ENCODE measurements around the gene ATP9B. TPM values are rescaled to one million over a fixed set of nuclear protein-coding genes. Genes with fewer than 3 reads are reported as not detected.

ATP9B gene
- total RNA-seq, 1 donor from 2014 or later, result 48.6 TPM

DNA sequence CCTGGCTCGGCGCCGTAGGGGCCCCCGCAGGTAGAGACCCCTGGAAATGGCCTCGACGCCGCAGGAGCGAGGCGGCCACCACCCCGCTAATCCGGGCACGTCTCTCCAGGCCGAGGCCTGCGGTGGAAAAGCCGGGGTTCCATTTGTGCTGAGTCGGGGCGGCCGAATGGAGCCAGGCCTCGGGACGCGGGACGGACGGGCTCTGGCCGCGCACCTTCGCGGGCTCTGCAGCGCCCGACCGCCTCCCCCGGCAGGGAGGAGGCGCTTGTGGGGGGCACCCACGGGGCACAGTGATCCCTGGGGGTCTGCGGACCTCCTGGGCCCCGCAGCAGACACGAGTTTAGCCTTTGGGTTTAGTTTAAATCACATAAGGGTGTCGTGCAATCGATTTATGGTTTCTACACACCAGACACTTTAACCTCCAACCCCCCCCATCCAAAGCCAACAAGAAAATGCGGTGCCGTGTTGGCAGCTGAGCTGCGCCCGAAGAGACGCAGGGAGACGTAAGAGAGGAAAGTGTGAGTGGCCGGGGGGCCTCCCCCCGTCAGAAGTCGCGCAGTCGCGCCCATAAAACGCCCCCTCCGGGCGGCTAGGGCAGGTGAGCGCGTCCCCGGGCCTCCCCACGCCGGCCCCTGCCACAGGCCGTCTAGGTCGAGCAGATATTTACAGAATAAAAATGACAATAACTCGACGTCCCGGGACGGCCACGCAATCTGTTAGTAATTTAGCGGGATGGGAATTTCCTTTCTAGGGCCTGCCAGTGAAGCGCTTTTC, 325.5 kb downstream of the ATP9B start:
- peak; percentile 15 to 26 for ATAC-seq
- H3K27me3 ChIP-seq (ENCODE audit: low read depth), result peaks cover 14% of the 10 kb centered on the region

GRCh38 chr18:79395308-79395640, 326.1 kb downstream of the ATP9B start:
- intact Hi-C loops (cut with DNase I), result no loop called here

More for the DNA sequence above, 325.5 kb downstream of the ATP9B start:
- Histone ChIP-seq H3K4me1 (peaks cover 33% of the 10 kb centered on the region), H3K9me3 (no peaks in the 10 kb centered on the region), H3K27ac (peak overlapping the region; percentile 91), H3K36me3 (no peaks in the 10 kb centered on the region), H3K4me3 (peak overlapping the region; percentile 62)
- no peak for DNase-seq
- TF ChIP-seq CTCF (IDR thresholded peaks at IDR 0.05), result no peak
- intact Hi-C loops (cut with DNase I), result no loop called here

GRCh38 chr18:79395761-79396404, 326.7 kb downstream of the ATP9B start, which contains the start of gene NFATC1:
Gene NFATC1, plus strand, starts transcription at chr18:79395930. Its CDS starts 295 bp downstream, at chr18:79396225.
- peak within 1 kb of the TSS; percentile 62 for H3K4me3 ChIP-seq
- H3K9me3 ChIP-seq, result no peaks in the 10 kb centered on the region
- H3K4me1 ChIP-seq, result peaks cover 33% of the 10 kb centered on the region
- ATAC-seq (peak; percentile 5 to 15), DNase-seq (peak; percentile 80)
- peak within 1 kb of the TSS; percentile 91 for H3K27ac ChIP-seq
- H3K27me3 ChIP-seq (ENCODE audit: low read depth), result peaks cover 12% of the 10 kb centered on the region
- intact Hi-C loops (cut with DNase I), result no loop called here
- TF ChIP-seq CTCF (IDR thresholded peaks at IDR 0.05), result no peak
- H3K36me3 ChIP-seq, result no peaks in the 10 kb centered on the region

More at GRCh38 chr18:79395308-79395640, 326.1 kb downstream of the ATP9B start:
- Histone ChIP-seq H3K9me3 (no peaks in the 10 kb centered on the region), H3K27me3 (ENCODE audit: low read depth) (peaks cover 12% of the 10 kb centered on the region), H3K4me3 (peak overlapping the region; percentile 62), H3K36me3 (no peaks in the 10 kb centered on the region), H3K4me1 (peaks cover 33% of the 10 kb centered on the region), H3K27ac (peak overlapping the region; percentile 91)
- peak; percentile 37 for DNase-seq
- TF ChIP-seq CTCF (IDR thresholded peaks at IDR 0.05), result no peak
- ATAC-seq, result no peak

DNA sequence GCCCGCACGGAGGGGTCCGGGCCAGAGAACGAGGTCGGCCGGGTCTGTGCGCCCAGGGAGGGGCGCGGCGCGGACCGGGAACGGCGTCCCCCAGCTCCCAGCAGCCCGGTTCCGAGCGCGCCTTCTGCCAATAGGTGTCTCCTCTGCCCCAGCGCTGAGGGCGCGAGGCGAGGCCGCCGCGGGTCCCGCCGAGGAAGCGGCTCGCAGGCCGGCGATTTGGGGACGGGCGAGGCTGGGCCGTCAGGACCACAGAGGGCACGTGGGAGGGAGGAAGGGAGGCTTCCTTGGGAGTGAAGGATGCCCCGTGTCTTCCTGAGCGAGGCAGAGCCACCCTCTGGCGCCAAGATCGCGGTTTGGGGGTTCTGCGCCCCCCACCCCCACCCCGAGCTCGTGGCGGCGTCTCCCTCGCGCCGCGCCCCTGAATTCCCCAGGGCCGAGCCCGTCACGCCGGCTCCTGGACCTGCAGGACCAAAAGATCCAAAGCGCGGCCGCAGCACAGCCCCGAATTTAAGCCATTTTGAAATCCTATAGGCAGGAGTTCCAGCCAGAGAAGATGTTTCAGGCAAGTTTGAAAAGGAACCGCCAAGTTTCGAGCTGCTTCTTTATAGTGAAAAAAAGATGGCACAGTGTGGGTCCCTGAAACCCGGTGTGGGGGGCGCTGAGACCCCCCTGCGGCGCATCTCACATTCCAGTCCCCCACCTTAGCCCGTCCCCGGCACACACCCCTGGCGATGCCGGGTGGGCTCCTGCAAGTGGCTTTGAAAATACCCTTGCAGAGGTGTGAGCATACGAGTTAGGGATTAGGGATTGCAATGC, 327.4 kb downstream of the ATP9B start:
- H3K4me1 ChIP-seq, result peaks cover 40% of the 10 kb centered on the region
- H3K4me3 ChIP-seq, result peak overlapping the region; percentile 59

More for the DNA sequence above, 327.4 kb downstream of the ATP9B start:
- no peak for TF ChIP-seq CTCF (IDR thresholded peaks at IDR 0.05)
- DNase-seq, result peak; percentile 67
- Histone ChIP-seq H3K27ac (peak overlapping the region; percentile 78), H3K9me3 (no peaks in the 10 kb centered on the region), H3K27me3 (ENCODE audit: low read depth) (peaks cover 12% of the 10 kb centered on the region), H3K36me3 (no peaks in the 10 kb centered on the region)
- intact Hi-C loops (cut with DNase I), result no loop called here
- no peak for ATAC-seq
